ENCODE data around the gene DAW1. TPM values are rescaled to one million over a fixed set of nuclear protein-coding genes. Genes with fewer than 3 reads are reported as not detected.

DAW1 gene
- total RNA-seq, 4 donors from 2014 or later, result 1.4 TPM; not detected in 3

- no peaks in the 10 kb centered on the region for H3K36me3 ChIP-seq
- no peaks in the 10 kb centered on the region for H3K9me3 ChIP-seq
- H3K27ac ChIP-seq, result no peak overlapping the region
- no peak for DNase-seq
- TF ChIP-seq POLR2A (IDR thresholded peaks at IDR 0.05), result no peak
- TF ChIP-seq CTCF (IDR thresholded peaks at IDR 0.05), result no peak
- WGBS, 2 donors, result 71 to 83% methylated on average over 4 of the region's 4 CpGs
- no peak overlapping the region for H3K4me3 ChIP-seq
- H3K4me1 ChIP-seq, result peaks cover 0 to 10% (median 0%) of the 10 kb centered on the region in 3 donors
- intact Hi-C loops (cut with DNase I), result no loop called here
- H3K27me3 ChIP-seq, result no peaks in the 10 kb centered on the region
Measured at GRCh38 chr2:227886149-227886548, 14.7 kb downstream of the DAW1 start.

GRCh38 chr2:227888289-227888688 lies 16.9 kb downstream of the DAW1 start:
- intact Hi-C loops (cut with DNase I), result no loop called here
- no peak for TF ChIP-seq CTCF (IDR thresholded peaks at IDR 0.05)
- no peak for TF ChIP-seq POLR2A (IDR thresholded peaks at IDR 0.05)
- Histone ChIP-seq H3K36me3 (no peaks in the 10 kb centered on the region), H3K9me3 (no peaks in the 10 kb centered on the region), H3K4me3 (no peak overlapping the region), H3K4me1 (peaks cover 0 to 10% (median 0%) of the 10 kb centered on the region in 3 donors), H3K27me3 (no peaks in the 10 kb centered on the region), H3K27ac (no peak overlapping the region)
- 50 to 68% methylated on average over 3 to 5 of the region's 5 CpGs for WGBS, 2 donors
- DNase-seq, result no peak

GRCh38 chr2:227889336-227889735 lies 17.9 kb downstream of the DAW1 start:
- WGBS, 2 donors, result 43 to 58% methylated on average over 5 of the region's 5 CpGs
- Histone ChIP-seq H3K4me1 (peaks cover 0 to 10% (median 0%) of the 10 kb centered on the region in 3 donors), H3K9me3 (no peaks in the 10 kb centered on the region), H3K27me3 (no peaks in the 10 kb centered on the region), H3K27ac (no peak overlapping the region), H3K4me3 (no peak overlapping the region), H3K36me3 (no peaks in the 10 kb centered on the region)
- DNase-seq, result no peak
- intact Hi-C loops (cut with DNase I), result no loop called here
- TF ChIP-seq CTCF (IDR thresholded peaks at IDR 0.05) (no peak), POLR2A (IDR thresholded peaks at IDR 0.05) (no peak)

GRCh38 chr2:227890495-227891079 lies 19.2 kb downstream of the DAW1 start:
- H3K4me1 ChIP-seq, result peaks cover 0 to 10% (median 0%) of the 10 kb centered on the region in 3 donors
- no peak for DNase-seq
- intact Hi-C loops (cut with DNase I), result no loop called here
- no peaks in the 10 kb centered on the region for H3K27me3 ChIP-seq
- H3K36me3 ChIP-seq, result no peaks in the 10 kb centered on the region
- peak in 5 of 6 experiments; percentile 37 to 70 (median 62) for TF ChIP-seq CTCF (IDR thresholded peaks at IDR 0.05)
- TF ChIP-seq POLR2A (IDR thresholded peaks at IDR 0.05), result no peak
- no peak overlapping the region for H3K4me3 ChIP-seq
- no peak overlapping the region for H3K27ac ChIP-seq
- H3K9me3 ChIP-seq, result no peaks in the 10 kb centered on the region
- 1 to 2% methylated on average over 2 of the region's 2 CpGs for WGBS, 2 donors

- intact Hi-C loops (cut with DNase I), result no loop called here
- WGBS, 2 donors, result 63 to 77% methylated on average over 2 of the region's 2 CpGs
- DNase-seq, result no peak
- Histone ChIP-seq H3K4me1 (peaks cover 0 to 10% (median 0%) of the 10 kb centered on the region in 3 donors), H3K27ac (no peak overlapping the region), H3K4me3 (no peak overlapping the region), H3K36me3 (no peaks in the 10 kb centered on the region), H3K27me3 (no peaks in the 10 kb centered on the region), H3K9me3 (no peaks in the 10 kb centered on the region)
- TF ChIP-seq CTCF (IDR thresholded peaks at IDR 0.05), result no peak
Measured at GRCh38 chr2:227891673-227892072, 20.2 kb downstream of the DAW1 start.

Measured in esophagus squamous epithelium (tissue), 5 donors.